ENCODE results near the gene INTS14.

- TF ChIP-seq CTCF (conservative IDR thresholded peaks at IDR 0.05; ENCODE audit: low read depth, low read length): no peak
- no peak for TF ChIP-seq EZH2 (IDR thresholded peaks at IDR 0.05; ENCODE audit: borderline replicate concordance, low read depth, low read length, poor library complexity, severe bottlenecking)
Observed at GRCh38 chr15:65645392-65645791, 34.5 kb upstream of the INTS14 start.

Data from A673 (cell line).